Mesendoderm (in vitro differentiated cells): ENCODE measurements around the gene SLC17A6.

Source experiments
- DNase-seq: peaks from one replicate; pipeline ENCODE4 v3.0.0; 2013
- H2AK5ac ChIP-seq: 2 replicates; pipeline ENCODE4 v1.6.1; 2013; ENCODE audit warnings: low read length, inconsistent platforms
- H2BK120ac ChIP-seq: 2 replicates; pipeline ENCODE4 v1.6.1; 2013; ENCODE audit warnings: low read depth, mild to moderate bottlenecking, low read length, moderate library complexity, mixed read lengths
- H2BK15ac ChIP-seq: replicated peaks from 2 replicates; pipeline ENCODE4 v1.6.1; 2013; ENCODE audit warnings: low read depth, mild to moderate bottlenecking, moderate library complexity
- H2BK5ac ChIP-seq: 2 replicates; pipeline ENCODE4 v1.6.1; 2013; ENCODE audit warnings: low read length, inconsistent platforms
- H3K18ac ChIP-seq: 2 replicates; pipeline ENCODE4 v1.6.1; 2013; ENCODE audit warnings: mild to moderate bottlenecking, low read length, mixed read lengths
- H3K23ac ChIP-seq: one replicate; pipeline ENCODE4 v1.6.1; 2013; ENCODE audit warnings: low read length
- H3K27ac ChIP-seq: 2 replicates; pipeline ENCODE4 v1.5.1; 2013; ENCODE audit warnings: low read depth, mild to moderate bottlenecking, inconsistent platforms, low read length, moderate library complexity
- H3K27me3 ChIP-seq: 2 replicates; pipeline ENCODE4 v1.6.1; 2013; ENCODE audit warnings: low read length, control low read depth, mild to moderate bottlenecking, inconsistent platforms; ENCODE audit not compliant: insufficient read depth, poor library complexity
- H3K36me3 ChIP-seq: 2 replicates; pipeline ENCODE4 v1.6.1; 2013; ENCODE audit warnings: low read length, inconsistent platforms; ENCODE audit not compliant: control insufficient read depth, insufficient read depth
- H3K4ac ChIP-seq: one replicate; pipeline ENCODE4 v1.6.1; 2013; ENCODE audit warnings: low read depth, mild to moderate bottlenecking, low read length, moderate library complexity
- H3K4me1 ChIP-seq: 2 replicates; pipeline ENCODE4 v1.6.1; 2013; ENCODE audit warnings: low read depth, low read length, inconsistent platforms; ENCODE audit not compliant: control insufficient read depth
- H3K4me2 ChIP-seq: 2 replicates; pipeline ENCODE4 v1.6.1; 2013; ENCODE audit warnings: low read length
- H3K4me3 ChIP-seq: 2 replicates; pipeline ENCODE4 v1.5.1; 2013; ENCODE audit warnings: mild to moderate bottlenecking, low read length
- H3K56ac ChIP-seq: one replicate; pipeline ENCODE4 v1.6.1; 2013; ENCODE audit warnings: low read length
- H3K79me1 ChIP-seq: 2 replicates; pipeline ENCODE4 v1.6.1; 2013; ENCODE audit warnings: low read length, inconsistent platforms
- H3K79me2 ChIP-seq: 2 replicates; pipeline ENCODE4 v1.6.1; 2013; ENCODE audit warnings: mild to moderate bottlenecking, low read length; ENCODE audit not compliant: control insufficient read depth, insufficient read depth
- H3K9ac ChIP-seq: 2 replicates; pipeline ENCODE4 v1.6.1; 2013; ENCODE audit warnings: low read length, inconsistent platforms
- H4K5ac ChIP-seq: one replicate; pipeline ENCODE4 v1.6.1; 2013; ENCODE audit warnings: low read length
- H4K8ac ChIP-seq: one replicate; pipeline ENCODE4 v1.6.1; 2013; ENCODE audit warnings: low read depth, mild to moderate bottlenecking, control low read depth, low read length, moderate library complexity
- WGBS: extraction: QIAGEN DNeasy Blood & Tissue Kit; methylation state at CpG from one replicate; pipeline ENCODE4 v1.1.7; 2013; ENCODE audit warnings: low lambda C conversion rate, missing lambda C conversion rate; ENCODE audit not compliant: insufficient coverage; ENCODE audit errors: extremely low coverage; 5-methylcytosine and 5-hydroxymethylcytosine counted together

Gene SLC17A6

GRCh38 chr11:22336587-22336986, 1.6 kb upstream of the SLC17A6 start:
- Histone ChIP-seq H3K18ac (no peak overlapping the region), H2BK15ac (no peak overlapping the region), H3K56ac (no peak overlapping the region), H2AK5ac (no peak overlapping the region), H3K4me3 (no peak overlapping the region), H3K9ac (no peak overlapping the region), H3K36me3 (no peaks in the 10 kb centered on the region), H3K4me2 (no peak overlapping the region), H4K8ac (no peak overlapping the region), H3K27ac (no peak overlapping the region), H2BK120ac (no peak overlapping the region), H3K4me1 (no peaks in the 10 kb centered on the region), H3K79me1 (no peaks in the 10 kb centered on the region), H3K27me3 (peaks cover 24% of the 10 kb centered on the region), H4K5ac (no peak overlapping the region), H2BK5ac (no peak overlapping the region), H3K79me2 (no peaks in the 10 kb centered on the region), H3K4ac (no peak overlapping the region), H3K23ac (no peak overlapping the region)
- DNase-seq, result no peak

GRCh38 chr11:22339611-22340010, 1.4 kb downstream of the SLC17A6 start:
- peaks cover 41% of the 10 kb centered on the region for H3K27me3 ChIP-seq
- H3K23ac ChIP-seq, result no peak overlapping the region
- H3K9ac ChIP-seq, result no peak overlapping the region
- no peaks in the 10 kb centered on the region for H3K79me2 ChIP-seq
- H3K79me1 ChIP-seq, result no peaks in the 10 kb centered on the region
- H3K36me3 ChIP-seq, result no peaks in the 10 kb centered on the region
- WGBS, result no CpG with 5 or more reads among the region's 9 CpGs
- H4K8ac ChIP-seq, result no peak overlapping the region
- no peak overlapping the region for H3K27ac ChIP-seq
- H2BK120ac ChIP-seq, result no peak overlapping the region
- H2BK5ac ChIP-seq, result no peak overlapping the region
- no peak overlapping the region for H2AK5ac ChIP-seq
- H3K4me2 ChIP-seq, result no peak overlapping the region
- no peak overlapping the region for H3K4me3 ChIP-seq
- no peak overlapping the region for H3K4ac ChIP-seq
- H3K4me1 ChIP-seq, result no peaks in the 10 kb centered on the region
- H4K5ac ChIP-seq, result no peak overlapping the region
- DNase-seq, result no peak
- no peak overlapping the region for H3K18ac ChIP-seq
- H3K56ac ChIP-seq, result no peak overlapping the region
- H2BK15ac ChIP-seq, result no peak overlapping the region

- Histone ChIP-seq H2BK5ac (no peak overlapping the region), H3K18ac (no peak overlapping the region), H3K36me3 (no peaks in the 10 kb centered on the region), H3K79me2 (no peaks in the 10 kb centered on the region), H3K9ac (no peak overlapping the region), H3K79me1 (no peaks in the 10 kb centered on the region), H3K27ac (no peak overlapping the region), H3K23ac (no peak overlapping the region), H4K5ac (no peak overlapping the region), H2AK5ac (no peak overlapping the region), H3K4me3 (no peak overlapping the region), H2BK15ac (no peak overlapping the region), H3K27me3 (peaks cover 41% of the 10 kb centered on the region), H4K8ac (no peak overlapping the region), H2BK120ac (no peak overlapping the region), H3K4me1 (no peaks in the 10 kb centered on the region), H3K4me2 (no peak overlapping the region), H3K4ac (no peak overlapping the region), H3K56ac (no peak overlapping the region)
- WGBS, result no CpG with 5 or more reads among the region's 6 CpGs
- no peak for DNase-seq
Observed at GRCh38 chr11:22340235-22340634, 2.1 kb downstream of the SLC17A6 start.

GRCh38 chr11:22340701-22341587, 2.8 kb downstream of the SLC17A6 start:
- H3K4me3 ChIP-seq, result peak overlapping the region; percentile 1
- no CpG with 5 or more reads among the region's 40 CpGs for WGBS

GRCh38 chr11:22341588-22341931, 3.4 kb downstream of the SLC17A6 start:
- H4K8ac ChIP-seq, result no peak overlapping the region
- no peak for DNase-seq
- no peak overlapping the region for H2BK120ac ChIP-seq
- no peaks in the 10 kb centered on the region for H3K79me1 ChIP-seq
- H3K4me1 ChIP-seq, result no peaks in the 10 kb centered on the region
- no peak overlapping the region for H3K18ac ChIP-seq
- H3K4me2 ChIP-seq, result no peak overlapping the region
- no peak overlapping the region for H2BK15ac ChIP-seq
- WGBS, result no CpG with 5 or more reads among the region's 23 CpGs
- no peaks in the 10 kb centered on the region for H3K36me3 ChIP-seq
- H4K5ac ChIP-seq, result no peak overlapping the region
- H3K27ac ChIP-seq, result no peak overlapping the region
- no peak overlapping the region for H3K23ac ChIP-seq
- H3K4me3 ChIP-seq, result no peak overlapping the region
- no peak overlapping the region for H3K56ac ChIP-seq
- no peaks in the 10 kb centered on the region for H3K79me2 ChIP-seq
- H3K4ac ChIP-seq, result no peak overlapping the region
- no peak overlapping the region for H3K9ac ChIP-seq
- H2AK5ac ChIP-seq, result no peak overlapping the region
- H3K27me3 ChIP-seq, result peaks cover 41% of the 10 kb centered on the region
- no peak overlapping the region for H2BK5ac ChIP-seq

More at GRCh38 chr11:22340701-22341587, 2.8 kb downstream of the SLC17A6 start:
- H2BK5ac ChIP-seq, result no peak overlapping the region
- no peak overlapping the region for H3K27ac ChIP-seq
- no peaks in the 10 kb centered on the region for H3K79me2 ChIP-seq
- no peak overlapping the region for H3K18ac ChIP-seq
- no peak overlapping the region for H2AK5ac ChIP-seq
- H4K8ac ChIP-seq, result no peak overlapping the region
- no peak overlapping the region for H2BK120ac ChIP-seq
- no peaks in the 10 kb centered on the region for H3K79me1 ChIP-seq
- H4K5ac ChIP-seq, result no peak overlapping the region
- H3K4ac ChIP-seq, result no peak overlapping the region
- H3K36me3 ChIP-seq, result no peaks in the 10 kb centered on the region
- H2BK15ac ChIP-seq, result no peak overlapping the region
- peak overlapping the region; percentile 48 for H3K4me2 ChIP-seq
- H3K27me3 ChIP-seq, result peaks cover 41% of the 10 kb centered on the region
- no peak overlapping the region for H3K23ac ChIP-seq
- peak overlapping the region; percentile 50 for H3K56ac ChIP-seq
- peak overlapping the region; percentile 22 for H3K9ac ChIP-seq
- DNase-seq, result peak; percentile 42
- no peaks in the 10 kb centered on the region for H3K4me1 ChIP-seq
